ENCODE results near the gene ANKRD66.
"Not testable (repeated sequence)": the region's sequence is repeated elsewhere in the genome, so short reads cannot be mapped to it uniquely, and the experiment has no call there.

The ANKRD66 gene

DNA sequence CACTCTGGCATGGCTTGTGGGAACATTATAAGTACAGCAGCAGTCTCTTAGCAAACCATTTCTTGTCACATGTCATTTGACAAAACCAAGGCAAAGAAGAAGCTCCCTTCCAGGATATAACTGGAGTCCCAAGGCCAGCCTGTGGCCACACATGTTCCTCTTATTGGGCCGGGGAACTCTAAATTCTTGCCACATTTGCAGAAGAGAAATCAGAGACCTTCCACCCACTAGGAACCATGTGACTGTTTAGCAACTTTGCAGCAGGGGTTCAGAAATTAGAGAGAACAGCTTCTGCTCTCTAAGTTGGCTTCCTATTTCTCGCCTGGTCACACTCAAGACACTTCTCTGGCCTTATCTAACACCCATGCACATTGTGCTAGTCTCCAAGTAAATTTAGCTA, 26.0 kb downstream of the ANKRD66 start:
- H3K27ac Mint-ChIP-seq = no peak overlapping the region
- no peaks in the 10 kb centered on the region for H3K9me3 Mint-ChIP-seq
- no peak overlapping the region for H3K4me3 Mint-ChIP-seq
- ATAC-seq = no peak
- no peaks in the 10 kb centered on the region for H3K4me1 Mint-ChIP-seq
- DNase-seq = no peak
- peaks cover under 1% of the 10 kb centered on the region for H3K27me3 Mint-ChIP-seq

DNA sequence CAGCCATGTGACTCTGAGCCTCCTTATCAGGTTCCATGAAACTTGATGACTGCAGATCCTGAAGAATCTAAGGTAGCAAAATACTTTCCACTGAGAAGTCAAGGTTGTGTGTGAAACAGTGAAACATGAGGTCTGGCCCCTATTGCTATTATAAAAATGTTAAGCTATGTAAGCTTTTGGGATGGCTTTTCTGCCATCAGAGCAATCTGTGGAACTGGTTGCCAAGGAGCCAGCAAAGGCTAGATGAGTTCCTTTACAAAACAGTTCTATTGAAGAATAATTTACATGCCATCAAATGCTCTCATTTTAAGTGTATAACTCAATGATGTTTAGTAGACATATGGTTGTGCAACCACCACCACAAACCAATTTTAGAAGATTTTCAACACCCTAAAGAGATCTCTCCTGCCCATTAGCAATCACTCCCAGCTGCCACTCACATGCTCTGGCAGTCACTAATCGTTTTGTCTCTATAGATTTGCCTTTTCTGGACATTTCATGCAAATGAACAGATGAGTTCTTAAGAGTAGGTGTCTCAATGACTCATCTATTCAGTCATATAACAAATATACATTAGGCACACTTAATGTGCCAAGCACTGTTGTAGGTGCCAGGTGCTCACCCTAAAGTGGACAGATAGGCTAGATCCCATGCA, 26.6 kb downstream of the ANKRD66 start:
- DNase-seq = no peak
- H3K9me3 Mint-ChIP-seq = no peaks in the 10 kb centered on the region
- no peak for ATAC-seq

GRCh38 chr6:46774736-46775135, 28.0 kb downstream of the ANKRD66 start:
- not testable (repeated sequence) for H3K27ac Mint-ChIP-seq, H3K27me3 Mint-ChIP-seq, H3K4me3 Mint-ChIP-seq, DNase-seq, ATAC-seq, H3K9me3 Mint-ChIP-seq, H3K4me1 Mint-ChIP-seq

More for the DNA sequence above, 26.6 kb downstream of the ANKRD66 start:
- Mint-ChIP-seq H3K4me3 (no peak overlapping the region), H3K4me1 (no peaks in the 10 kb centered on the region), H3K27me3 (peaks cover 7% of the 10 kb centered on the region), H3K27ac (no peak overlapping the region)

- no peak overlapping the region for H3K4me3 Mint-ChIP-seq
- H3K4me1 Mint-ChIP-seq = no peaks in the 10 kb centered on the region
- no peaks in the 10 kb centered on the region for H3K9me3 Mint-ChIP-seq
- no peak for ATAC-seq
- no peak overlapping the region for H3K27ac Mint-ChIP-seq
- H3K27me3 Mint-ChIP-seq = peaks cover 17% of the 10 kb centered on the region
- no peak for DNase-seq
These were observed 29.5 kb downstream of the ANKRD66 start for GRCh38 chr6:46776070-46776712.

DNA sequence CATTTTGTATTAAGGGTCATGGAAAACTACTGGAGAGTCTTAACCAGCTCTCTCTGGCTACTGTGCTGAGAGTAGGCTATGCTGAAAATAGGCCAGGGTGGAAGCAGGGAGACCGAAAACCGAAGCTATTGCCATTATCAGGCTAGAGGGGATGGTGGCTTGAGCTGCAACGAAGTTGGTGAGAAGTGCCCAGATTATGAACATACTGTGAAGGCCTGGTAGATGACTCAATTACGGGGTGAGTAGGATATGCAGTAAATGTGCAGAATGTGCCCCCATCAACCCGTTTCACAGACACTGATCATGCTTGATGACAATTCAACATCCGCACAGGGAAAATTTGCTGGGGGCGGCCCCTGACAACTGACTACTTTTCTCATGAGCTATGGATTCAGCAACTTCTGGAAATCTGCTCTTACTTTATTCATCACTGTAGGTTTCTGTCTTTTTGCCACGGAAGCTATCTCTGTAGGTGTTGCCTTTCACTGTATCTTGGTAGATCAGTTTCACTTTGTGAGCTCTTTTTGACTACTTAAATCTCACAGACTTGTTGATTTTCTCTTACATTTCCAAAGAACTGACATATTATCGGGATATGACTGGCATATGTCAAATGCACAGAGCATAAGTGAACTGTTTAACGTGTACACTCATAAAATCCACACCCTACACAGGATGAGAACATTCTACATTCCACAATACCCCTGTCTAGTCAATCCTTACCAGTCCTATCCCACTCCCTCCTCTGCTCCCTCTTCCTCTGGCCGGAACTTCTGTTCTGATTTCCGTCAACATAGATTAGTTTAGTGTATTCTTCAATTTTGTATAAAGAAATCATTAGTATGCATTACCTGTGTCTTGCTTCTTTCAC, 31.0 kb downstream of the ANKRD66 start:
- Mint-ChIP-seq H3K27ac (no peak overlapping the region), H3K4me3 (no peak overlapping the region), H3K27me3 (peaks cover 17% of the 10 kb centered on the region), H3K4me1 (no peaks in the 10 kb centered on the region), H3K9me3 (no peaks in the 10 kb centered on the region)
- ATAC-seq (no peak), DNase-seq (no peak)

- Mint-ChIP-seq H3K9me3 (no peaks in the 10 kb centered on the region), H3K27ac (no peak overlapping the region), H3K4me1 (no peaks in the 10 kb centered on the region), H3K27me3 (peaks cover 17% of the 10 kb centered on the region), H3K4me3 (no peak overlapping the region)
- peak in 1 of 2 donors; percentile 17 for DNase-seq
- no peak for ATAC-seq
These were observed 35.0 kb downstream of the ANKRD66 start for GRCh38 chr6:46781478-46782378.

- DNase-seq (no peak), ATAC-seq (no peak)
- Mint-ChIP-seq H3K27ac (no peak overlapping the region), H3K27me3 (peaks cover 24% of the 10 kb centered on the region), H3K4me1 (no peaks in the 10 kb centered on the region), H3K9me3 (no peaks in the 10 kb centered on the region), H3K4me3 (no peak overlapping the region)
These were observed 37.8 kb downstream of the ANKRD66 start for GRCh38 chr6:46784535-46784934.

DNA sequence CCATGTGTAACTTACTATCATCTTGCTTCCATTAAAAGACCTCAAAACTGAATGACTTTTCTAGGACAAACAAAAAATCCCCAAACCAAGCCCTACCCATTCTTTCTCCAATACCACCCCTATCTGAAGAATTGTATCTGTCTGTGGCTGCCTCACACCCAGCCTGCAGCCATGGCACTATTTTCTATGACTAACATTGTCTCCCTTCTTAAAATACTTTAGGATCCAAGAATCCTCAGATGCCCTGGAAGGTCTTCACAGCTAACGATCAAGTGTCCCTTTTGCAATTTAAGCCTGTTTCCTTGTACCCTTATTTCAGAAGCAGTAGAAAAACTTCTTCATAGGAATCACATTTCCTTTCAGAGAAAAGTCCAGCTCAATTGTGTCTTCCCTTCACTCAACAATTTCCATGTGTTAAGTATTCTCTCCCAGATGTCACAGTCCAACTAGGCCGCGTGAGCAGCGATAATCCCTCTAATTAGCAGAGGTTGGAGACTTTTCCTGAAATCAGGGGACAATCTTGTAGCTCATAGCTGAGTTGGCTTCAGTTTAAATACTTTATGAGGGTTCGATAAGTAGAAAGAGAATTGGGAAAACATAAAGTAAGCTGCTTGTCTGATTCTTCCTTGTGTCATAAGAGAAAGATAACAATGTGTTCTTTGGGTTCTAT, 41.3 kb downstream of the ANKRD66 start:
- no peaks in the 10 kb centered on the region for H3K9me3 Mint-ChIP-seq
- H3K4me1 Mint-ChIP-seq = no peaks in the 10 kb centered on the region
- H3K27ac Mint-ChIP-seq = no peak overlapping the region
- DNase-seq (no peak), ATAC-seq (no peak)
- H3K27me3 Mint-ChIP-seq = peaks cover 20% of the 10 kb centered on the region
- H3K4me3 Mint-ChIP-seq = no peak overlapping the region

DNA sequence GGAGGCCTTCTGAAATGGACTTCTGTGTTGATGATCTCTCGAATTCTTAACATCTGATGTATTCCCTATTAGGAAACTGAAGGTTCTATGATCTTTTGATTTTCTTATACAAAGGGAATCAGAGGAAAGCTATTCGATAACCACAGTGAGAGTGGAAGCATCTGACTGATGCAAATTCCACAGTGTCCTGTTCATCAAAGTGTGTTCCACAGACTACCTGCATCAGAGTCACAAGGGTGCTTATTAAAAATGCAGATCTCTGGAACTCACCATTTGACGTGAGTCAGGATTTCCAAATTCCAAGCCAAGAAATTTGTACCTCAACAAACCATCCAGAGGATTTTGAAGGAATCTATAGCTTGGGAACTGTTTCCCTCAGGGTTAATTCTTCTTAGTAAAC, 42.1 kb downstream of the ANKRD66 start:
- Mint-ChIP-seq H3K27ac (no peak overlapping the region), H3K4me3 (no peak overlapping the region), H3K27me3 (peaks cover 20% of the 10 kb centered on the region), H3K9me3 (no peaks in the 10 kb centered on the region), H3K4me1 (no peaks in the 10 kb centered on the region)
- ATAC-seq (no peak), DNase-seq (no peak)

- DNase-seq = no peak
- no peaks in the 10 kb centered on the region for H3K9me3 Mint-ChIP-seq
- no peak for ATAC-seq
- peaks cover 20% of the 10 kb centered on the region for H3K27me3 Mint-ChIP-seq
- no peak overlapping the region for H3K4me3 Mint-ChIP-seq
- H3K27ac Mint-ChIP-seq = no peak overlapping the region
- no peaks in the 10 kb centered on the region for H3K4me1 Mint-ChIP-seq
These were observed 43.0 kb downstream of the ANKRD66 start for GRCh38 chr6:46789434-46790354.

- no peak overlapping the region for H3K4me3 Mint-ChIP-seq
- H3K27me3 Mint-ChIP-seq = peaks cover 24% of the 10 kb centered on the region
- ATAC-seq = no peak
- DNase-seq = no peak
- H3K27ac Mint-ChIP-seq = no peak overlapping the region
- no peaks in the 10 kb centered on the region for H3K9me3 Mint-ChIP-seq
- H3K4me1 Mint-ChIP-seq = no peaks in the 10 kb centered on the region
These were observed 43.7 kb downstream of the ANKRD66 start for GRCh38 chr6:46790355-46790874.

- H3K9me3 Mint-ChIP-seq = no peaks in the 10 kb centered on the region
- no peak for DNase-seq
- no peak overlapping the region for H3K4me3 Mint-ChIP-seq
- H3K27me3 Mint-ChIP-seq = peaks cover 36% of the 10 kb centered on the region
- H3K27ac Mint-ChIP-seq = no peak overlapping the region
- no peaks in the 10 kb centered on the region for H3K4me1 Mint-ChIP-seq
- ATAC-seq = no peak
These were observed 45.9 kb downstream of the ANKRD66 start for GRCh38 chr6:46792635-46793034.

DNA sequence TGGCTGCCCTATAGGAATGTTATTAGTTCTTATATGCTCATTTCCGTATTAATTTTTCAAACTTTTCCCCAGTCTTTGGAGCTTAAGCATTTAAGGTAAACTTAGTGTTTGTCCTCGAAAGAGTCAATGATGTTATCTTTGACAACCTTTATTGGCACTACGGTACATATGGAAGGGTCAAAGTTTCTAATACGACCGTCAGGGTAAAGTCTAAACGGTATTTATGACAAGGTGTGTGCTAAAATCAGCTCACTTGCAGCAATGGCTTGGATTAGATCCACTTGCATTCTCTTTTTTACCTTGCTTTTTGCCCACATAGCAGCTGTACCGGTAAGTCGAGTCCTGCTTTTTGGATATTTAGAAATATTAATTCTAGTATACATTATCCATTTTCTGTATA, 46.4 kb downstream of the ANKRD66 start, which contains the start of gene MEP1A:
Gene MEP1A (plus strand): TSS at position 252 of the 400 bp plus-strand sequence. CDS start 10 bp downstream, at position 262.
- ATAC-seq (no peak), DNase-seq (no peak)
- Mint-ChIP-seq H3K9me3 (no peaks in the 10 kb centered on the region), H3K27ac (no peak within 1 kb of the TSS), H3K27me3 (peaks cover 31% of the 10 kb centered on the region), H3K4me3 (no peak within 1 kb of the TSS), H3K4me1 (no peaks in the 10 kb centered on the region)

DNA sequence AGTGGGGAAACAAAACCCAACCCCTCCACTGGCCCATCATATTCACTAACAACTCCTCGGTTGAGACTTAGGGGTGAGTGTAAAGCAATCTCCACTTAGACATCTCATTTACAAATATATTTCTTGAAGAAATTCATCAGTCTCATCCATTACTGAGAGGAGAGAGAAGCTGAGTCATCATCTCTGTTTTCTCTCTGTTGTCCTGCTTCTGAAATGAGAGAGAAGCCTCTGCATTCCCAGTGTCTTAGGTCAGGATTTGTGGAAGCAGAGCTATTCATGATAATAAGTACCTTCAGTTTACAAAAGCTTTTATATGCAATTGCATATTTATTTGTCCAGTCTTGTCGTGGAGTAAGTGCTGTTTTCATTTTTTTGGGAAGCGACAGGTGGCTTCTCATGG, 47.3 kb downstream of the ANKRD66 start:
- Mint-ChIP-seq H3K27ac (no peak overlapping the region), H3K27me3 (peaks cover 25% of the 10 kb centered on the region), H3K4me1 (no peaks in the 10 kb centered on the region), H3K9me3 (no peaks in the 10 kb centered on the region), H3K4me3 (no peak overlapping the region)
- DNase-seq = no peak
- no peak for ATAC-seq

All from stimulated activated naive CD8-positive, alpha-beta T cell treated with anti-CD3 and anti-CD28 coated beads, Interleukin-15, amount 100 ng/mL, for 72 hours (primary cell).